ENCODE results near the gene RAP1A.

The RAP1A gene

GRCh38 chr1:111716333-111716732 is 96.7 kb downstream of the RAP1A start:
- Histone ChIP-seq H3K36me3 (no peaks in the 10 kb centered on the region), H3K9me3 (ENCODE audit: severe bottlenecking) (no peaks in the 10 kb centered on the region), H3K27me3 (ENCODE audit: insufficient read depth, low read depth, severe bottlenecking) (no peaks in the 10 kb centered on the region), H3K4me3 (ENCODE audit: low read depth, low read length) (no peak overlapping the region), H3K27ac (no peak overlapping the region)
- TF ChIP-seq, protein P1, sequence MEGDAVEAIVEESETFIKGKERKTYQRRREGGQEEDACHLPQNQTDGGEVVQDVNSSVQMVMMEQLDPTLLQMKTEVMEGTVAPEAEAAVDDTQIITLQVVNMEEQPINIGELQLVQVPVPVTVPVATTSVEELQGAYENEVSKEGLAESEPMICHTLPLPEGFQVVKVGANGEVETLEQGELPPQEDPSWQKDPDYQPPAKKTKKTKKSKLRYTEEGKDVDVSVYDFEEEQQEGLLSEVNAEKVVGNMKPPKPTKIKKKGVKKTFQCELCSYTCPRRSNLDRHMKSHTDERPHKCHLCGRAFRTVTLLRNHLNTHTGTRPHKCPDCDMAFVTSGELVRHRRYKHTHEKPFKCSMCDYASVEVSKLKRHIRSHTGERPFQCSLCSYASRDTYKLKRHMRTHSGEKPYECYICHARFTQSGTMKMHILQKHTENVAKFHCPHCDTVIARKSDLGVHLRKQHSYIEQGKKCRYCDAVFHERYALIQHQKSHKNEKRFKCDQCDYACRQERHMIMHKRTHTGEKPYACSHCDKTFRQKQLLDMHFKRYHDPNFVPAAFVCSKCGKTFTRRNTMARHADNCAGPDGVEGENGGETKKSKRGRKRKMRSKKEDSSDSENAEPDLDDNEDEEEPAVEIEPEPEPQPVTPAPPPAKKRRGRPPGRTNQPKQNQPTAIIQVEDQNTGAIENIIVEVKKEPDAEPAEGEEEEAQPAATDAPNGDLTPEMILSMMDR (IDR thresholded peaks at IDR 0.05; ENCODE audit: low read depth, low read length): no peak
- no peak for DNase-seq

DNA sequence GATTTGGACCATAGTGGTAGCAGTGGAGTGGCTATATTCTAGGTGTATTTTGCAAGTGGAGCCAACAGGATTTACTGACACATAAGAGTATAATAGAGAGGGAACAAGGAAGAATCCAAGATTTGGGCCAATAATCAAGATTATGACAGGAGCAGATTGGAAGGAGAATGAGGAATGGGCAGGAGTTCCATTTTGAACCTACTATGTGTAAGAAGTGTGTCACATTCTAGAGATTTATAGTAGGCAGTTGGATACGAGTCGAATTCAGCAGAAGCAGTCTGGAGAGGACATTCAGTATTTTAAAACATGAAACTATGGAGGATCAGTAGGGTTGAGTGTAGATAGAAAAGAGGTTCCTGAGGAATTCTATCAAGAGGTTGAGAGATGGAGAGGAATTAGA is 97.9 kb downstream of the RAP1A start:
- H3K27me3 ChIP-seq (ENCODE audit: insufficient read depth, low read depth, severe bottlenecking): no peaks in the 10 kb centered on the region
- H3K9me3 ChIP-seq (ENCODE audit: severe bottlenecking): no peaks in the 10 kb centered on the region
- TF ChIP-seq, protein P1 (IDR thresholded peaks at IDR 0.05; ENCODE audit: low read depth, low read length): no peak

GRCh38 chr1:111719135-111719534 is 99.5 kb downstream of the RAP1A start:
- TF ChIP-seq, protein P1 (IDR thresholded peaks at IDR 0.05; ENCODE audit: low read depth, low read length): no peak
- Histone ChIP-seq H3K27ac (no peak overlapping the region), H3K36me3 (no peaks in the 10 kb centered on the region), H3K9me3 (ENCODE audit: severe bottlenecking) (no peaks in the 10 kb centered on the region), H3K4me3 (ENCODE audit: low read depth, low read length) (no peak overlapping the region), H3K27me3 (ENCODE audit: insufficient read depth, low read depth, severe bottlenecking) (no peaks in the 10 kb centered on the region)
- DNase-seq: no peak

More for the DNA sequence above, 97.9 kb downstream of the RAP1A start:
- H3K27ac ChIP-seq: no peak overlapping the region
- H3K36me3 ChIP-seq: no peaks in the 10 kb centered on the region
- no peak overlapping the region for H3K4me3 ChIP-seq (ENCODE audit: low read depth, low read length)
- DNase-seq: no peak

DNA sequence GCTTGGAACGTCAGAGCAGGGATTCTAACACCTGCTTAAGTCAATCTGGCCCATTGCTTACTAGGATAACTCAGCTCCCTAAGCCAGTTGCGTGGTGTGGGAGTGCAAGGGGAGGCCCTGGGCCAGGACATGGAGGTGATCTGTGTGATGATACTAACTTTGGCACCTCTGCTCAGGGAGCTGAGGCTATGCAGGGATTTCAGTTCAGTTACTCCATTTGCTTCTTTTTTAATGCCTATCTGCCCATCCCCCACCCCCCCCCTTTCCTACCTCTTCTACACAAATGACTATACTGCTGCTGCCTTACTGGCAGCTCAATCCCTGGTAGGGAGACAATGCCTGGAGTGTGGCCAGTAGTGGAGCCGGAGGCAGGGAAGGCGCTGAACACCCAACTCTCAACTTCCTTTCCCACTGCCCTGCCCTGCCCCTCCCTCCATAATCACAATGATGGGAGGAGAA is 100.1 kb downstream of the RAP1A start:
- Histone ChIP-seq H3K27me3 (ENCODE audit: insufficient read depth, low read depth, severe bottlenecking) (no peaks in the 10 kb centered on the region), H3K27ac (no peak overlapping the region), H3K4me3 (ENCODE audit: low read depth, low read length) (no peak overlapping the region), H3K36me3 (no peaks in the 10 kb centered on the region), H3K9me3 (ENCODE audit: severe bottlenecking) (no peaks in the 10 kb centered on the region)
- no peak for DNase-seq
- TF ChIP-seq, protein P1 (IDR thresholded peaks at IDR 0.05; ENCODE audit: low read depth, low read length): no peak

- TF ChIP-seq, protein P1 (IDR thresholded peaks at IDR 0.05; ENCODE audit: low read depth, low read length): no peak
- DNase-seq: no peak
- Histone ChIP-seq H3K4me3 (ENCODE audit: low read depth, low read length) (no peak overlapping the region), H3K9me3 (ENCODE audit: severe bottlenecking) (no peaks in the 10 kb centered on the region), H3K27ac (no peak overlapping the region), H3K36me3 (no peaks in the 10 kb centered on the region), H3K27me3 (ENCODE audit: insufficient read depth, low read depth, severe bottlenecking) (no peaks in the 10 kb centered on the region)
Measured at GRCh38 chr1:111720274-111720976, 100.8 kb downstream of the RAP1A start.
